ENCODE data around the gene PHF24.

PHF24 gene

GRCh38 chr9:34982361-34982760 is 24.3 kb downstream of the PHF24 start:
- no peak for DNase-seq (ENCODE audit: low read depth)
- H3K4me3 ChIP-seq (ENCODE audit: low read depth, low read length), result no peak overlapping the region
- no peak for TF ChIP-seq CTCF (IDR thresholded peaks at IDR 0.05; ENCODE audit: low read depth, low read length, missing control alignments)
- in situ Hi-C loops (cut with HindIII; ENCODE audit: low sequenced_read_pairs), result no loop called here

GRCh38 chr9:34983209-34983608 is 25.1 kb downstream of the PHF24 start:
- DNase-seq (ENCODE audit: low read depth), result no peak
- H3K4me3 ChIP-seq (ENCODE audit: low read depth, low read length), result no peak overlapping the region
- in situ Hi-C loops (cut with HindIII; ENCODE audit: low sequenced_read_pairs), result no loop called here
- no peak for TF ChIP-seq CTCF (IDR thresholded peaks at IDR 0.05; ENCODE audit: low read depth, low read length, missing control alignments)

GRCh38 chr9:34984049-34984448 is 26.0 kb downstream of the PHF24 start:
- in situ Hi-C loops (cut with HindIII; ENCODE audit: low sequenced_read_pairs), result no loop called here
- no peak for TF ChIP-seq CTCF (IDR thresholded peaks at IDR 0.05; ENCODE audit: low read depth, low read length, missing control alignments)
- no peak for DNase-seq (ENCODE audit: low read depth)
- H3K4me3 ChIP-seq (ENCODE audit: low read depth, low read length), result no peak overlapping the region

- in situ Hi-C loops (cut with HindIII; ENCODE audit: low sequenced_read_pairs), result no loop called here
- H3K4me3 ChIP-seq (ENCODE audit: low read depth, low read length), result no peak overlapping the region
- DNase-seq (ENCODE audit: low read depth), result no peak
- peak; percentile 84 for TF ChIP-seq CTCF (IDR thresholded peaks at IDR 0.05; ENCODE audit: low read depth, low read length, missing control alignments)
Measured at GRCh38 chr9:34985311-34985899, 27.3 kb downstream of the PHF24 start.

GRCh38 chr9:34986540-34987047 is 28.5 kb downstream of the PHF24 start:
- no peak for TF ChIP-seq CTCF (IDR thresholded peaks at IDR 0.05; ENCODE audit: low read depth, low read length, missing control alignments)
- no peak for DNase-seq (ENCODE audit: low read depth)
- in situ Hi-C loops (cut with HindIII; ENCODE audit: low sequenced_read_pairs), result no loop called here
- H3K4me3 ChIP-seq (ENCODE audit: low read depth, low read length), result no peak overlapping the region

GRCh38 chr9:34987160-34987901 is 29.2 kb downstream of the PHF24 start:
- DNase-seq (ENCODE audit: low read depth), result no peak
- in situ Hi-C loops (cut with HindIII; ENCODE audit: low sequenced_read_pairs), result no loop called here
- TF ChIP-seq CTCF (IDR thresholded peaks at IDR 0.05; ENCODE audit: low read depth, low read length, missing control alignments), result no peak
- no peak overlapping the region for H3K4me3 ChIP-seq (ENCODE audit: low read depth, low read length)

Data from astrocyte of the cerebellum (primary cell).